ENCODE measurements around the gene CCT6B. TPM values are rescaled to one million over a fixed set of nuclear protein-coding genes. Genes with fewer than 3 reads are reported as not detected.
A peak's percentile ranks its signal among the peaks of the same experiment; 100 is the strongest.

Gene CCT6B
- total and polyA plus RNA-seq, 9 of the 15 experiments (the other 6 are each of a cell fraction or from before 2014, with no cell fraction given) = 0.25 to 0.91 (median 0.58) TPM

- peak; percentile 55 for TF ChIP-seq NEUROD1 (IDR thresholded peaks at IDR 0.05; ENCODE audit: borderline replicate concordance, low read depth, low read length, partially characterized antibody)
- peak; percentile 79 for TF ChIP-seq ATF7 (IDR thresholded peaks at IDR 0.05)
- peak; percentile 85 to 94 (median 92) for TF ChIP-seq YY1 (IDR thresholded peaks at IDR 0.05; ENCODE audit: borderline replicate concordance in 1 of 3, control insufficient read depth in 1 of 3, extremely low read depth in 1 of 3, insufficient read depth in 3 of 3, insufficient read length in 1 of 3, insufficient replicate concordance in 2 of 3, low read depth in 1 of 3, low read length in 2 of 3)
- TF ChIP-seq MAX (CRISPR knock-in tag; IDR thresholded peaks at IDR 0.05) = peak; percentile 46; the same call in 1 of the 2 replicates
- TF ChIP-seq MBD2 (IDR thresholded peaks at IDR 0.05; ENCODE audit: borderline replicate concordance, low read depth) = peak; percentile 78; the same call in 1 of the 2 replicates
- no peak for TF ChIP-seq ETV6 (IDR thresholded peaks at IDR 0.05; ENCODE audit: borderline replicate concordance in 1 of 2, low read depth in 2 of 2, low read length in 1 of 2)
- TF ChIP-seq ETV6 (CRISPR knock-in tag; IDR thresholded peaks at IDR 0.05; ENCODE audit: borderline replicate concordance) = no peak
- TF ChIP-seq SPI1 (IDR thresholded peaks at IDR 0.05; ENCODE audit: borderline replicate concordance, low read depth, low read length) = 0 out of 2 replicates have a peak, but pooled peaks have one; percentile 3
- TF ChIP-seq GABPB1 (CRISPR knock-in tag; IDR thresholded peaks at IDR 0.05) = peak; percentile 93
- peak; percentile 94 for TF ChIP-seq POLR2H (tag; IDR thresholded peaks at IDR 0.05; ENCODE audit: low read depth)
- TF ChIP-seq XRCC3 (IDR thresholded peaks at IDR 0.05) = no peak
- peak; percentile 52 for TF ChIP-seq BRD9 (IDR thresholded peaks at IDR 0.05; ENCODE audit: low read depth, partially characterized antibody)
- no peak for TF ChIP-seq STAT6 (CRISPR knock-in tag; IDR thresholded peaks at IDR 0.05)
- no peak for TF ChIP-seq SRSF9 (IDR thresholded peaks at IDR 0.05; ENCODE audit: borderline replicate concordance, low read depth, low read length)
- peak; percentile 91 for TF ChIP-seq TAF9B (IDR thresholded peaks at IDR 0.05; ENCODE audit: partially characterized antibody)
- peak; percentile 41 for TF ChIP-seq HNRNPLL (IDR thresholded peaks at IDR 0.05; ENCODE audit: low read depth, low read length, poor library complexity, severe bottlenecking)
- peak; percentile 52 for TF ChIP-seq MYBL2 (IDR thresholded peaks at IDR 0.05; ENCODE audit: low read depth)
- no peak for TF ChIP-seq MYBL2 (CRISPR knock-in tag; IDR thresholded peaks at IDR 0.05; ENCODE audit: borderline replicate concordance)
- peak in 1 of 2 experiments; percentile 37; a peak in 1 of 4 replicates for TF ChIP-seq SIN3A (IDR thresholded peaks at IDR 0.05; ENCODE audit: borderline replicate concordance in 2 of 2, control insufficient read depth in 1 of 2, low read depth in 2 of 2, low read length in 2 of 2)
- peak; percentile 62; the same call in 1 of the 2 replicates for TF ChIP-seq MTA3 (IDR thresholded peaks at IDR 0.05; ENCODE audit: borderline replicate concordance)
- peak; percentile 87 for TF ChIP-seq L3MBTL2 (IDR thresholded peaks at IDR 0.05)
- TF ChIP-seq CBX2 (IDR thresholded peaks at IDR 0.05; ENCODE audit: insufficient read depth, low read length, poor library complexity, severe bottlenecking) = no peak
Observed at GRCh38 chr17:34961093-34961911, at the start of gene CCT6B, which contains the start of gene ZNF830 (continued).
